H9 (cell line): ENCODE data around the gene MTCL1. TPM values are rescaled to one million over a fixed set of nuclear protein-coding genes. Genes with fewer than 3 reads are reported as not detected.

Experiments
- DNase-seq: peaks from one replicate; pipeline ENCODE4 v3.0.0-alpha.2; 2017
- H2AFZ ChIP-seq: one replicate; pipeline ENCODE4 v1.6.1; 2013; ENCODE audit warnings: mild to moderate bottlenecking, low read length, control low read depth, moderate library complexity
- H2AK5ac ChIP-seq: 2 replicates; pipeline ENCODE4 v1.6.1; 2013; ENCODE audit warnings: low read length, control low read depth, mixed read lengths; ENCODE audit not compliant: insufficient read length
- H2BK120ac ChIP-seq: one replicate; pipeline ENCODE4 v1.6.1; 2013; ENCODE audit warnings: low read depth, mild to moderate bottlenecking, low read length, control low read depth, inconsistent platforms; ENCODE audit not compliant: poor library complexity, severe bottlenecking
- H2BK12ac ChIP-seq: 2 replicates; pipeline ENCODE4 v1.6.1; 2013; ENCODE audit warnings: low read length, control low read depth, mixed read lengths, low read depth; ENCODE audit not compliant: insufficient read length
- H2BK15ac ChIP-seq: 2 replicates; pipeline ENCODE4 v1.6.1; 2013; ENCODE audit warnings: low read depth, low read length, control low read depth
- H2BK20ac ChIP-seq: one replicate; pipeline ENCODE4 v1.6.1; 2013; ENCODE audit warnings: low read depth, mild to moderate bottlenecking, low read length, control low read depth, inconsistent platforms; ENCODE audit not compliant: poor library complexity, severe bottlenecking
- H2BK5ac ChIP-seq: 2 replicates; pipeline ENCODE4 v1.6.1; 2013; ENCODE audit warnings: low read length, control low read depth, mixed read lengths; ENCODE audit not compliant: insufficient read length
- H3K14ac ChIP-seq: 2 replicates; pipeline ENCODE4 v1.6.1; 2013; ENCODE audit warnings: low read length, control low read depth; ENCODE audit not compliant: insufficient read depth
- H3K18ac ChIP-seq: 2 replicates; pipeline ENCODE4 v1.6.1; 2013; ENCODE audit warnings: low read depth, mild to moderate bottlenecking, mixed read lengths, low read length, control low read depth; ENCODE audit not compliant: insufficient read length
- H3K23ac ChIP-seq: 2 replicates; pipeline ENCODE4 v1.6.1; 2013; ENCODE audit warnings: low read length, control low read depth, mixed read lengths, low read depth; ENCODE audit not compliant: insufficient read length
- H3K23me2 ChIP-seq: 2 replicates; pipeline ENCODE4 v1.6.1; 2013; ENCODE audit warnings: low read depth, mild to moderate bottlenecking, mixed read lengths, low read length, control low read depth; ENCODE audit not compliant: insufficient read length, poor library complexity, severe bottlenecking
- H3K27ac ChIP-seq: 2 replicates; pipeline ENCODE4 v1.5.1; 2013; ENCODE audit warnings: low read length, control low read depth, mixed read lengths, low read depth; ENCODE audit not compliant: insufficient read length
- H3K27me3 ChIP-seq: 2 replicates; pipeline ENCODE4 v1.6.1; 2013; ENCODE audit warnings: low read length, control low read depth, inconsistent platforms; ENCODE audit not compliant: insufficient read depth
- H3K4ac ChIP-seq: 2 replicates; pipeline ENCODE4 v1.6.1; 2013; ENCODE audit warnings: low read depth, mild to moderate bottlenecking, control low read depth, inconsistent platforms, low read length, moderate library complexity
- H3K4me1 ChIP-seq: 2 replicates; pipeline ENCODE4 v1.6.1; 2013; ENCODE audit warnings: low read length, control low read depth, inconsistent platforms; ENCODE audit not compliant: insufficient read depth
- H3K4me2 ChIP-seq: 2 replicates; pipeline ENCODE4 v1.6.1; 2013; ENCODE audit warnings: low read length, control low read depth, mixed read lengths; ENCODE audit not compliant: insufficient read length, insufficient read depth
- H3K56ac ChIP-seq: 2 replicates; pipeline ENCODE4 v1.6.1; 2013; ENCODE audit warnings: low read depth, mild to moderate bottlenecking, mixed read lengths, low read length, control low read depth; ENCODE audit not compliant: insufficient read length
- H3K79me1 ChIP-seq: 2 replicates; pipeline ENCODE4 v1.6.1; 2013; ENCODE audit warnings: low read depth, mild to moderate bottlenecking, moderate library complexity, low read length, control low read depth, inconsistent platforms; ENCODE audit not compliant: insufficient read depth, poor library complexity, severe bottlenecking
- H3K79me2 ChIP-seq: 2 replicates; pipeline ENCODE4 v1.6.1; 2013; ENCODE audit warnings: low read length, control low read depth, inconsistent platforms; ENCODE audit not compliant: insufficient read depth
- H3K9ac ChIP-seq: 2 replicates; pipeline ENCODE4 v1.6.1; 2013; ENCODE audit warnings: low read length, control low read depth, mixed read lengths; ENCODE audit not compliant: insufficient read length; ENCODE audit errors: extremely low read depth
- H3K9me3 ChIP-seq: one replicate; pipeline ENCODE4 v1.6.1; 2013; ENCODE audit warnings: low read depth, low read length, inconsistent platforms; ENCODE audit not compliant: control insufficient read depth
- H3T11ph ChIP-seq: one replicate; pipeline ENCODE4 v1.6.1; 2013; ENCODE audit warnings: mild to moderate bottlenecking, low read length, control low read depth, inconsistent platforms
- H4K20me1 ChIP-seq: one replicate; pipeline ENCODE4 v1.6.1; 2013; ENCODE audit not compliant: control insufficient read depth, insufficient read length, insufficient read depth
- H4K5ac ChIP-seq: 2 replicates; pipeline ENCODE4 v1.6.1; 2013; ENCODE audit warnings: low read depth, mild to moderate bottlenecking, mixed read lengths, low read length, control low read depth; ENCODE audit not compliant: insufficient read length
- H4K8ac ChIP-seq: replicated peaks from 2 replicates; pipeline ENCODE4 v1.6.1; 2013; ENCODE audit warnings: low read length, control low read depth, mixed read lengths, low read depth; ENCODE audit not compliant: insufficient read length
- H4K91ac ChIP-seq: 2 replicates; pipeline ENCODE4 v1.6.1; 2013; ENCODE audit warnings: low read depth, mild to moderate bottlenecking, moderate library complexity, mixed read lengths, low read length, control low read depth; ENCODE audit not compliant: insufficient read length
- H3K27ac Mint-ChIP-seq, 3 experiments: 2 replicates in 2 of 3; 3 replicates in 1 of 3; pipeline ENCODE4 v1.8.0; 2020 to 2021; ENCODE audit warnings: mixed read lengths in 3 of 3, mild to moderate bottlenecking in 1 of 3, moderate library complexity in 1 of 3
- H3K27me3 Mint-ChIP-seq: 2 replicates; pipeline ENCODE4 v1.8.0; 2021; ENCODE audit warnings: low read depth, mild to moderate bottlenecking, moderate library complexity, mixed read lengths
- H3K36me3 Mint-ChIP-seq, 3 experiments: 2 replicates in 2 of 3; 3 replicates in 1 of 3; pipeline ENCODE4 v1.8.0; 2020 to 2021; ENCODE audit warnings: low read depth in 3 of 3, mixed read lengths in 3 of 3; ENCODE audit not compliant: insufficient read depth in 1 of 3
- H3K4me1 Mint-ChIP-seq, 2 experiments: 2 replicates each; pipeline ENCODE4 v1.8.0; 2020; ENCODE audit warnings: mixed read lengths in 2 of 2
- H3K4me3 Mint-ChIP-seq, 2 experiments: 2 replicates in 1 of 2; 3 replicates in 1 of 2; pipeline ENCODE4 v1.8.0; 2020 to 2021; ENCODE audit warnings: mild to moderate bottlenecking in 2 of 2, mixed read lengths in 2 of 2, moderate library complexity in 1 of 2
- H3K9me3 Mint-ChIP-seq, 2 experiments: 2 replicates in 1 of 2; 3 replicates in 1 of 2; pipeline ENCODE4 v1.8.0; 2020; ENCODE audit warnings: mild to moderate bottlenecking in 2 of 2, mixed read lengths in 2 of 2, moderate library complexity in 1 of 2
- WGBS: extraction: QIAGEN DNeasy Blood & Tissue Kit; methylation state at CpG from one replicate; pipeline ENCODE4 v1.1.7; 2013; ENCODE audit warnings: missing lambda C conversion rate, low lambda C conversion rate, mixed read lengths; ENCODE audit not compliant: insufficient read length; ENCODE audit errors: extremely low coverage; 5-methylcytosine and 5-hydroxymethylcytosine counted together
- total RNA-seq: library from RNA; stranded (reverse); gene quantifications from 2 replicates; pipeline ENCODE4 v1.2.1, GENCODE V29; 2021
- TF ChIP-seq, protein P1 (sequence below): fragments of 200-600 bp; sonication (generic); conservative IDR thresholded peaks from 3 replicates; pipeline ENCODE4 v1.8.0; 2021; ENCODE audit warnings: antibody characterized with exemption, mild to moderate bottlenecking

The MTCL1 gene
- total RNA-seq, 1 experiment from 2014 or later = 50.7 TPM

- H3K27ac ChIP-seq = no peak overlapping the region
- H3K9me3 Mint-ChIP-seq = no peaks in the 10 kb centered on the region
Measured at GRCh38 chr18:8773980-8774379, 68.6 kb downstream of the MTCL1 start.

More at GRCh38 chr18:8773980-8774379, 68.6 kb downstream of the MTCL1 start:
- Histone ChIP-seq H2BK5ac (no peak overlapping the region), H4K8ac (no peak overlapping the region), H2AFZ (no peak overlapping the region), H3K18ac (no peak overlapping the region), H3K4me1 (no peaks in the 10 kb centered on the region), H4K91ac (no peak overlapping the region), H3K14ac (no peak overlapping the region), H3K9ac (no peak overlapping the region), H3K4me2 (no peak overlapping the region), H4K20me1 (no peaks in the 10 kb centered on the region), H3K9me3 (no peaks in the 10 kb centered on the region), H2BK12ac (no peak overlapping the region), H3K79me2 (no peaks in the 10 kb centered on the region), H3T11ph (no peak overlapping the region), H3K56ac (no peak overlapping the region), H3K4ac (no peak overlapping the region), H3K79me1 (no peaks in the 10 kb centered on the region), H3K27me3 (no peaks in the 10 kb centered on the region), H2BK120ac (no peak overlapping the region), H4K5ac (no peak overlapping the region), H3K23me2 (no peaks in the 10 kb centered on the region), H2BK20ac (no peak overlapping the region), H2AK5ac (no peak overlapping the region), H2BK15ac (no peak overlapping the region), H3K23ac (no peak overlapping the region)
- peak overlapping the region in 2 of 3 experiments; percentile 26 to 78; a peak in 3 of 7 replicates for H3K27ac Mint-ChIP-seq
- H3K4me3 Mint-ChIP-seq = no peak overlapping the region
- H3K4me1 Mint-ChIP-seq = peaks cover 43 to 67% of the 10 kb centered on the region in 2 experiments
- no CpG with 5 or more reads among the region's 5 CpGs for WGBS
- no peak for DNase-seq
- TF ChIP-seq, protein P1, sequence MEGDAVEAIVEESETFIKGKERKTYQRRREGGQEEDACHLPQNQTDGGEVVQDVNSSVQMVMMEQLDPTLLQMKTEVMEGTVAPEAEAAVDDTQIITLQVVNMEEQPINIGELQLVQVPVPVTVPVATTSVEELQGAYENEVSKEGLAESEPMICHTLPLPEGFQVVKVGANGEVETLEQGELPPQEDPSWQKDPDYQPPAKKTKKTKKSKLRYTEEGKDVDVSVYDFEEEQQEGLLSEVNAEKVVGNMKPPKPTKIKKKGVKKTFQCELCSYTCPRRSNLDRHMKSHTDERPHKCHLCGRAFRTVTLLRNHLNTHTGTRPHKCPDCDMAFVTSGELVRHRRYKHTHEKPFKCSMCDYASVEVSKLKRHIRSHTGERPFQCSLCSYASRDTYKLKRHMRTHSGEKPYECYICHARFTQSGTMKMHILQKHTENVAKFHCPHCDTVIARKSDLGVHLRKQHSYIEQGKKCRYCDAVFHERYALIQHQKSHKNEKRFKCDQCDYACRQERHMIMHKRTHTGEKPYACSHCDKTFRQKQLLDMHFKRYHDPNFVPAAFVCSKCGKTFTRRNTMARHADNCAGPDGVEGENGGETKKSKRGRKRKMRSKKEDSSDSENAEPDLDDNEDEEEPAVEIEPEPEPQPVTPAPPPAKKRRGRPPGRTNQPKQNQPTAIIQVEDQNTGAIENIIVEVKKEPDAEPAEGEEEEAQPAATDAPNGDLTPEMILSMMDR = no peak
- H3K27me3 Mint-ChIP-seq = no peaks in the 10 kb centered on the region
- H3K36me3 Mint-ChIP-seq = no peaks in the 10 kb centered on the region; a peak in 3 of 7 replicates
